ENCODE data around the gene TFF3.

TFF3 gene

GRCh38 chr21:42332557-42333317, 17.5 kb upstream of the TFF3 start:
- Histone ChIP-seq H3K9me3 (ENCODE audit: control insufficient read depth, low read length) (peaks cover 10% of the 10 kb centered on the region), H3K4me1 (ENCODE audit: control insufficient read depth, insufficient read depth, low read length) (no peaks in the 10 kb centered on the region), H3K9ac (ENCODE audit: low read length) (no peak overlapping the region), H3K4me3 (ENCODE audit: low read length) (no peak overlapping the region), H3K27me3 (replicated peaks; ENCODE audit: control insufficient read depth, insufficient read depth, low read length) (peaks cover 60% of the 10 kb centered on the region), H3K36me3 (ENCODE audit: control insufficient read depth, insufficient read depth, low read length, severe bottlenecking) (no peaks in the 10 kb centered on the region)
- no peak for DNase-seq (ENCODE audit: low read depth)

DNA sequence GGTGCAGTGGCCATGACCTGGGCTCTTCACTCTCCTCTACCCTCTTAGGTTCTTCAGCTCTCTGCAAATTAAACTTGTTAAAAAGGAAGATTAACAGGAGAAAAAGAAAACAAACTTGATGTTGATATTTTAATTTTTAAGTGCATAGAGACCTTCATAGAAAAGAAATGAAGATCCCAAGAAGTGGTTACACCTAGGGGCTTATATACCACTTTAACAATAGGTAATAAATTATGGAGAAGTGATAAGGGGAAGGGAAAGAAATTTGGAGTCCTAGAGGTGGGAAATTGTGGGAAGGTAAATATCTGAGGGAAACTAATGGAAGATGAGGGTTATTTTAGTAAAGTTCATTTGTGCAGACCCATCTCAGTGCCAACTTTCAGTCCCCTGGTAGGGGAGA, 16.5 kb upstream of the TFF3 start:
- no peaks in the 10 kb centered on the region for H3K36me3 ChIP-seq (ENCODE audit: control insufficient read depth, insufficient read depth, low read length, severe bottlenecking)
- no peak for DNase-seq (ENCODE audit: low read depth)
- H3K27me3 ChIP-seq (replicated peaks; ENCODE audit: control insufficient read depth, insufficient read depth, low read length) = peaks cover 53% of the 10 kb centered on the region
- H3K4me1 ChIP-seq (ENCODE audit: control insufficient read depth, insufficient read depth, low read length) = no peaks in the 10 kb centered on the region
- no peak overlapping the region for H3K4me3 ChIP-seq (ENCODE audit: low read length)
- no peak overlapping the region for H3K9ac ChIP-seq (ENCODE audit: low read length)
- peaks cover 10% of the 10 kb centered on the region for H3K9me3 ChIP-seq (ENCODE audit: control insufficient read depth, low read length)

- no peaks in the 10 kb centered on the region for H3K4me1 ChIP-seq (ENCODE audit: control insufficient read depth, insufficient read depth, low read length)
- H3K9ac ChIP-seq (ENCODE audit: low read length) = no peak overlapping the region
- no peaks in the 10 kb centered on the region for H3K36me3 ChIP-seq (ENCODE audit: control insufficient read depth, insufficient read depth, low read length, severe bottlenecking)
- H3K27me3 ChIP-seq (replicated peaks; ENCODE audit: control insufficient read depth, insufficient read depth, low read length) = peaks cover 45% of the 10 kb centered on the region
- DNase-seq (ENCODE audit: low read depth) = no peak
- no peak overlapping the region for H3K4me3 ChIP-seq (ENCODE audit: low read length)
- peaks cover 11% of the 10 kb centered on the region for H3K9me3 ChIP-seq (ENCODE audit: control insufficient read depth, low read length)
Measured at GRCh38 chr21:42330380-42331371, 15.5 kb upstream of the TFF3 start.

DNA sequence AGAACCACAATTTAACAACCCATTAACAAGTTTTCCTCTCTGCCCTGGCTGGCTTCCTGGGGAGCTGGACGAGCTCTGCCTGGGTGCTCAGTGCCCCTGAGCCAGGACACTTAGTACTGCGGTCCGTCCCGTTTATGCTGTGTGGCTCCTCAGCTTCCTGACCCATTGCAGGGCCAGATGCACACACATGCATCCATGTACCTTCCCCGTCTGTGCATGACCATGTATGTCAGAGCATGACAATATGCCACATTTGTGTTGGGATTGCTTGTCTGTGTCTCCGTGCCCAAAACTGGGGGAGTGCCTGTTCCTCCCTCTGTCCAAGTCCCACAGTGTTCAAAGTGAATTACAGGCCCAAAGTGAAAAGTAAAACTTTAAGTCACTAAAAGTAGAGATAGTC, 9.7 kb upstream of the TFF3 start:
- H3K9me3 ChIP-seq (ENCODE audit: control insufficient read depth, low read length) = peaks cover 6% of the 10 kb centered on the region
- peaks cover 37% of the 10 kb centered on the region for H3K27me3 ChIP-seq (replicated peaks; ENCODE audit: control insufficient read depth, insufficient read depth, low read length)
- H3K4me3 ChIP-seq (ENCODE audit: low read length) = no peak overlapping the region
- no peaks in the 10 kb centered on the region for H3K4me1 ChIP-seq (ENCODE audit: control insufficient read depth, insufficient read depth, low read length)
- no peak for DNase-seq (ENCODE audit: low read depth)
- H3K36me3 ChIP-seq (ENCODE audit: control insufficient read depth, insufficient read depth, low read length, severe bottlenecking) = no peaks in the 10 kb centered on the region
- H3K9ac ChIP-seq (ENCODE audit: low read length) = no peak overlapping the region

DNA sequence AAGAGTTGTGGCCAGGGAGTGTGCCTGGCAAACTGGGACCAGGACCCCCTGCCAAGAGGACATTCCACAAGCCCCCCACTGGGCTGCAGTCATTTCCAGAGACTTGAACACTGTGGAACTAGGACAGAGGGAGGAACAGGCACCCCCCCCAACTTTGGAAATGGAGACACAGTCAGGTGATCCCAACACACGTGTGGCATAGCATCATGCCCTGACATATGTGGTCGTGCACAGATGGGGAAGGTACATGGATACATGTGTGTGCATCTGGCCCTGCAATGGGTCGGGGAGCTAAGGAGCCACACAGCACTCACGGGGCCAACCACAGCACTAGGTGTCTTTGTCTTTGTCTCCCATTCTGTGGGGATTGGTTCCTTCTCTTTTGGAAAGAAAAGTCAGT, 6.6 kb upstream of the TFF3 start:
- Histone ChIP-seq H3K4me1 (ENCODE audit: control insufficient read depth, insufficient read depth, low read length) (no peaks in the 10 kb centered on the region), H3K27me3 (replicated peaks; ENCODE audit: control insufficient read depth, insufficient read depth, low read length) (peaks cover 51% of the 10 kb centered on the region), H3K4me3 (ENCODE audit: low read length) (no peak overlapping the region), H3K9ac (ENCODE audit: low read length) (no peak overlapping the region), H3K9me3 (ENCODE audit: control insufficient read depth, low read length) (peaks cover 6% of the 10 kb centered on the region), H3K36me3 (ENCODE audit: control insufficient read depth, insufficient read depth, low read length, severe bottlenecking) (no peaks in the 10 kb centered on the region)
- no peak for DNase-seq (ENCODE audit: low read depth)

GRCh38 chr21:42321231-42321630, 6.0 kb upstream of the TFF3 start:
- no peaks in the 10 kb centered on the region for H3K36me3 ChIP-seq (ENCODE audit: control insufficient read depth, insufficient read depth, low read length, severe bottlenecking)

DNA sequence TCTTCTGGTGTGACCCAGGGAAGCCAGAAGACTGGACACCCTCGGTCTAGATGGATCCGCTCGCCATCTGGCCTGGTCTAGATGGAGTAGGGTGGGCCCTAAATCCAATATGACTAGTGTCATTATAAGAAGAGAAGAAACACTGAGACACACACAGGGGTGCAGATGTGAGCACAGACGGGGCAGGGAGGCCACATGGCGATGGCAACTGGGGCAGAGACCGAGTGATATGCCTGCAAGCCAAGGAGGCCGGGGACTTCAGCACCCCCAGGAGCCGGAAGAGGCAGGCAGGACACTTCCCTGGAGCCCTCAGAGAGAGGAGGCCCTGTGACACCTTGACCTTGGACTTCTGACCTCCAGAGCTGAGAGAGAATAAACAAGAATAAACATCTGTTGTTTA, 5.6 kb upstream of the TFF3 start:
- H3K4me3 ChIP-seq (ENCODE audit: low read length) = no peak overlapping the region
- H3K36me3 ChIP-seq (ENCODE audit: control insufficient read depth, insufficient read depth, low read length, severe bottlenecking) = no peaks in the 10 kb centered on the region
- no peak overlapping the region for H3K9ac ChIP-seq (ENCODE audit: low read length)
- no peaks in the 10 kb centered on the region for H3K4me1 ChIP-seq (ENCODE audit: control insufficient read depth, insufficient read depth, low read length)
- peaks cover 6% of the 10 kb centered on the region for H3K9me3 ChIP-seq (ENCODE audit: control insufficient read depth, low read length)
- DNase-seq (ENCODE audit: low read depth) = no peak
- H3K27me3 ChIP-seq (replicated peaks; ENCODE audit: control insufficient read depth, insufficient read depth, low read length) = peaks cover 58% of the 10 kb centered on the region

More at GRCh38 chr21:42321231-42321630, 6.0 kb upstream of the TFF3 start:
- Histone ChIP-seq H3K4me3 (ENCODE audit: low read length) (no peak overlapping the region), H3K9me3 (ENCODE audit: control insufficient read depth, low read length) (peaks cover 6% of the 10 kb centered on the region), H3K9ac (ENCODE audit: low read length) (no peak overlapping the region), H3K27me3 (replicated peaks; ENCODE audit: control insufficient read depth, insufficient read depth, low read length) (peaks cover 57% of the 10 kb centered on the region), H3K4me1 (ENCODE audit: control insufficient read depth, insufficient read depth, low read length) (no peaks in the 10 kb centered on the region)
- no peak for DNase-seq (ENCODE audit: low read depth)

DNA sequence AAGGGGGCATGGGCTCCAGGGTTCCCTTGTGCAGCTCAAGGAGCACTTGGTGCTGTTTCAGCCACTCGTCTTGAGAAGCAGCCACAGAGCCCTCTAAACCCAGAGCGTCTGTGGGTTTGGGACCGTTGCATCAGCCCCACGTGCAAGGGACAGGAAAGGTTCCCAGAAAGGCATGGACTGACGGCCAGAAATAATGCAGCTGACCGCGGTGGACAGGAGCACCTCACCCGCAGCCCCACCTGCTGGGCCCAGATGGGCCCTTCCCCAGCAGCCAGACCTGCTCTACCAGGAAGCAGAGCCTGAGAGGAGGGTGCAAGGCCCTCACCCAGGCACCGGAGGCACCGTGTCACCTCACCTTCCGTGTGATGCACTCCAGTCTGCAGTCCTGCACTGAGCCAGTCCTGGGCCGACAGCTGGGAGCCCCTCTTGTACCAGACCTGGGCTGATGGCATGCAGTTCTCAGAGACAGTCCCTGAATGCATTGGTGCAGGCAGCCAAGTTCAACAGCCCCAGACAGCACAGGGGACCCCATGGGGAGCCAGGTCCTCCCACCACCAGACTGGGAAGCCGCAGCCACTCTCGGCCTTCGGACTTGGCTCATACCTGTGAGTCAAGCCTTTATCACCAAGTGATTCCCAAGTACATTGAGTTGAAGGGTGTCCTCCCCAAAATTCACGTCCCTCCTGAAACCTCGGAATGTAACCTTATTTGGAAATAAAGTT, 4.8 kb upstream of the TFF3 start:
- no peaks in the 10 kb centered on the region for H3K36me3 ChIP-seq (ENCODE audit: control insufficient read depth, insufficient read depth, low read length, severe bottlenecking)
- no peak overlapping the region for H3K4me3 ChIP-seq (ENCODE audit: low read length)
- no peak overlapping the region for H3K9ac ChIP-seq (ENCODE audit: low read length)
- no peak for DNase-seq (ENCODE audit: low read depth)
- H3K27me3 ChIP-seq (replicated peaks; ENCODE audit: control insufficient read depth, insufficient read depth, low read length) = peaks cover 53% of the 10 kb centered on the region
- no peaks in the 10 kb centered on the region for H3K4me1 ChIP-seq (ENCODE audit: control insufficient read depth, insufficient read depth, low read length)
- H3K9me3 ChIP-seq (ENCODE audit: control insufficient read depth, low read length) = no peaks in the 10 kb centered on the region

DNA sequence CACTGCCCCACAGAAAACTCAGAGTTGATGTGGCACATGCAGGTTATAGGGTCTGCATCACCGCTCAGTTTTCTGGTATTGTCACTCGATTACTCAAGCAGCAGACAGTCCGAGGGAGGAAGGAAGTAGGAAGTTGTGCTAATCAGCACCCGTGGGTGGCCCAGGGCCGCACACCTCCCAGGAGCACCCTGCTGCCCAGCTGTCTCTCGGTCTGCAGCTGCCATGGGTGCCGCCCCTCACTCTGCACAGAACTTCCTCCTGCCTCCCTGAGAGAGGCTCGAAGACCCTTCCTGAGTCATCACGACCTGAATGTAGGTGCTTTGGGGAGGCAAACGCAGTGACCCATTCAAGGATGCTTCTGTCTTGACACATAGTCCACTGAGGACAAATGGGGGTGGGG, 4.2 kb upstream of the TFF3 start:
- H3K9ac ChIP-seq (ENCODE audit: low read length) = no peak overlapping the region
- no peak overlapping the region for H3K4me3 ChIP-seq (ENCODE audit: low read length)
- no peak for DNase-seq (ENCODE audit: low read depth)

DNA sequence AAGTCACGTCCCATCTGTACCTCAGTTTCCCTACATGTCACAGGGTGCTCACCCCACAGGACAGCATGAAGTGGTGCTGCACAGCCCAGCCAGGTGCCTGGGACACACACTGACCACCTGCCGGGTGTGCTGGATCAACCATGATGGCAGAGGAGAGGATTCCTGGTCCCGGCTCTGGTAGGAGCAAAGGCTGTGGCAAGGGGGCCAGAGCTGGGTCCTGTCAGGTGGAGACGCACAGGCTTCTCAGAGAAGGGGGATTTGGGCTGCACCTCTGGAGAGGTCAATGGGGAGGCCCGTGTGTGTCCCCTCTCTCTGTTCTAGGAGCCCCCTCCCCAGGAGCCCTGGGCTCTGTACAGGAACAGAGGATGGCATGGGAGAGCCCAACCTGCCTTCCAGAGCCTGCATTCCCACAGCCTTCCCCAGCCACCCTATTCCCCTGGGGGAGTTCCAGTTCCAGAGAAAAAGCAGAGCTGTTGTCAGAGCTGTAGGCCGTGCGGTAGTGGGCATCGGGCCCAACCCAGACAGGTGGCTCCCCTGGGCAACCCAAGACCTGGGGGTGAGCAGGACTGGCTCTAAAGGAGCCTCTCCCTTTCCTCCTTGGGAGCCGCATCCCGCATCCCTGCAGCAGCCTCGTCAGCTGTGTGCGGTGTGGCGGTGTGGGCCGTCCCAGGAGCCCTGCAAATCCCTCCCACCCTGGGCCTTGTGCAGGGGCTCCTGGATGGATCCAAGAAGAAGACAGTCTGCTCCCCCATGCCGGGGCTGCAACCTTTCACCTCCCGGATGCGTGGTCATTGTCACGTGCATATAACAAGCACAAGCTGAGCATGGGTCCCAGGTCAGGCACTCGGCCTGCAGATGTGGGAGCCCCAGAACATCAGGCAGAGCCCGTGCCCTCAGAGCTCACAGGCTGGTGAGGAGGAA, 2.9 kb upstream of the TFF3 start:
- no peaks in the 10 kb centered on the region for H3K9me3 ChIP-seq (ENCODE audit: control insufficient read depth, low read length)
- H3K4me3 ChIP-seq (ENCODE audit: low read length) = no peak overlapping the region
- H3K4me1 ChIP-seq (ENCODE audit: control insufficient read depth, insufficient read depth, low read length) = no peaks in the 10 kb centered on the region
- no peak for DNase-seq (ENCODE audit: low read depth)
- no peaks in the 10 kb centered on the region for H3K36me3 ChIP-seq (ENCODE audit: control insufficient read depth, insufficient read depth, low read length, severe bottlenecking)
- H3K9ac ChIP-seq (ENCODE audit: low read length) = no peak overlapping the region
- peaks cover 52% of the 10 kb centered on the region for H3K27me3 ChIP-seq (replicated peaks; ENCODE audit: control insufficient read depth, insufficient read depth, low read length)

More for the DNA sequence above, 4.2 kb upstream of the TFF3 start:
- H3K9me3 ChIP-seq (ENCODE audit: control insufficient read depth, low read length) = no peaks in the 10 kb centered on the region
- H3K27me3 ChIP-seq (replicated peaks; ENCODE audit: control insufficient read depth, insufficient read depth, low read length) = peaks cover 53% of the 10 kb centered on the region
- H3K36me3 ChIP-seq (ENCODE audit: control insufficient read depth, insufficient read depth, low read length, severe bottlenecking) = no peaks in the 10 kb centered on the region
- H3K4me1 ChIP-seq (ENCODE audit: control insufficient read depth, insufficient read depth, low read length) = no peaks in the 10 kb centered on the region
